Measurements from ENCODE around the gene DCAF12. TPM values are rescaled to one million over a fixed set of nuclear protein-coding genes. Genes with fewer than 3 reads are reported as not detected.

Gene DCAF12
- total and polyA plus RNA-seq, 2 of the 13 experiments (the other 11 are each of a cell fraction or from before 2014, with no cell fraction given), result 26.8 to 37.4 TPM

DNA sequence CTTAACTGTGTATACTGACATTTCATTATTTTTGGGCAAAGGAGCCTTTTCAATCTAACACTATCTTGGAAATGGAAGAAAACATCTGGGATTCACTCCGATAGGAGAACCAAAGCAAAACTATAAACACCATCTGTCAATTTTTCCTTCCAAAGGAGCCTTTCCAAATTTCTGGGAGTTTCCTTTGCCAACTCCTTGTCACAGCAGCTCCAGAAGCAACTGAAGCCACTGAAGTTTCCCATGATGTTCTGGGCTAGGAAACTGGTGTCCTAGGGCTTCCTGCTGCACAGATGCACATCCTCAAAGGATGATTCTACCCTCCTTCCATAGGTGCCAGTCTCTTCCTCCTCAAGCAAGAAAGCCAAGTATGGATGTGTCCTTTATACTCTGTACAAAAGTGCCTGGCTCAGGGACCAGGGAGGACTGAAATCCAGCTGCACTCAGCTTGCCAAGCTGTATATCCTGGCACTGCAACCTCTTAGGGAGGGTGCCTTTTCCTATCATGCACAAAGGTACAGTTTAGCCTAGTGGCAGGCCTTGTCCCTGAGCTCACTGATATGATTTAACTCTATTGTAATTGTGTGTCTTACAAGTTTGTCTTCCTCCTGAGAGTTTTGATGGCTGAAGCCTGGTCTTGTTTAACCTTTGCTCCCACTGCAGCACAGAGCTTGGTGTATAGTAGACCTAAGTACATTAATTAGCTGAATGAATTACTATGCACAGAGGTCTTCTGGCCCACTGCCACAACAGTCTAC is 43.9 kb upstream of the DCAF12 start:
- ChIA-PET POLR2A (interaction anchor here (3.1 kb wide), 1 partner anchor 8 kb away, joined by 34 read pairs; the partner anchor contains the start of gene UBAP1), CTCF (ENCODE audit: low intra/inter-chr PET ratio, low total read pairs) (no interaction called here)
- no peak overlapping the region for H3K9ac ChIP-seq (ENCODE audit: insufficient read depth, low read depth, low read length)
- TF ChIP-seq PCBP1 (IDR thresholded peaks at IDR 0.05; ENCODE audit: borderline replicate concordance, low read depth, low read length), result no peak
- no peaks in the 10 kb centered on the region for H3K27me3 ChIP-seq (ENCODE audit: control insufficient read depth in 1 of 2, insufficient read depth in 2 of 2, low read length in 2 of 2)
- no TSS peak for BruUV-seq (replicated peaks)
- intact Hi-C loops (cut with micrococcal nuclease; ENCODE audit: unreplicated experiment), result no loop called here
- H3K4me2 ChIP-seq (ENCODE audit: low read depth, low read length), result no peak overlapping the region
- no peak for DNase-seq (ENCODE audit: low spot score)
- no peak for FAIRE-seq
- H3K4me1 ChIP-seq (ENCODE audit: insufficient read depth, low read length), result peaks cover 24% of the 10 kb centered on the region
- H3K36me3 ChIP-seq (replicated peaks in 1 of 2; ENCODE audit: control insufficient read depth in 1 of 2, insufficient read depth in 2 of 2, low read length in 2 of 2), result no peaks in the 10 kb centered on the region
- in situ Hi-C loops (cut with HindIII; ENCODE audit: extremely low pct_ligation_motif_present, low pct_unique_long_range_greater_than_20kb), result no loop called here
- H3K27ac ChIP-seq (ENCODE audit: extremely low read length, insufficient read depth, low read length), result no peak overlapping the region
- H3K9me3 ChIP-seq (ENCODE audit: low read length), result no peaks in the 10 kb centered on the region
- no peak overlapping the region for H3K4me3 ChIP-seq (replicated peaks in 1 of 3; ENCODE audit: insufficient read depth in 1 of 3, low read depth in 2 of 3, low read length in 3 of 3)
- no peaks in the 10 kb centered on the region for H4K20me1 ChIP-seq (ENCODE audit: insufficient read depth, low read length)
- peak; percentile 75 for ATAC-seq
- no peak overlapping the region for H2AFZ ChIP-seq (ENCODE audit: low read length)
- WGBS (ENCODE audit: low lambda C conversion rate), result 95% methylated on average over 1 of the region's 1 CpG
- no peaks in the 10 kb centered on the region for H3K79me2 ChIP-seq (ENCODE audit: insufficient read depth, low read length)

DNA sequence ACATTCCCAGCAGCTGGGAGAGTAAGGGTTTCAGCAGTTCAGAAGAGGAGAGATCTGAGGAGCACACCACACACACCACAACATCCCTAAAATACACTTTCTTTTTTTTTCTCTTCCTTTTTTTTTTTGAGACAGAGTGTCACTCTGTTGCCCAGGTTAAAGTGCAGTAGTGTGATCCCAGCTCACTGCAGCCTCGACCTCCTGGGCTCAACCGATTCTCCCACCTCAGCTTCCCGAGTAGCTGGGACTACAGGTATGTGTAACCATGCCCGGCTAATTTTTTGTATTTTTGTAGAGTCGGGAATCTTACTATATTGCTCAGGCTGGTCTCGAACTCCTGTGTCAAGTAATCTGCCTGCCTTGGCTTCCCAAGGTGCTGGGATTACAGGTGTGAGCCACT is 42.6 kb upstream of the DCAF12 start:
- H3K9ac ChIP-seq (ENCODE audit: insufficient read depth, low read depth, low read length), result no peak overlapping the region
- FAIRE-seq (peak; percentile 37), DNase-seq (ENCODE audit: low spot score) (no peak), ATAC-seq (peak; percentile 83)
- H2AFZ ChIP-seq (ENCODE audit: low read length), result no peak overlapping the region
- CTCF ChIA-PET (ENCODE audit: low intra/inter-chr PET ratio, low total read pairs), result no interaction called here
- no peaks in the 10 kb centered on the region for H3K9me3 ChIP-seq (ENCODE audit: low read length)
- POLR2A ChIA-PET, result interaction anchor here (3.1 kb wide), 1 partner anchor 9 kb away, joined by 34 read pairs; the partner anchor contains the start of gene UBAP1
- peak overlapping the region; percentile 52 for H3K4me2 ChIP-seq (ENCODE audit: low read depth, low read length)
- no peaks in the 10 kb centered on the region for H3K79me2 ChIP-seq (ENCODE audit: insufficient read depth, low read length)
- in situ Hi-C loops (cut with HindIII; ENCODE audit: extremely low pct_ligation_motif_present, low pct_unique_long_range_greater_than_20kb) (no loop called here), intact Hi-C loops (cut with micrococcal nuclease; ENCODE audit: unreplicated experiment) (no loop called here)
- H3K27me3 ChIP-seq (ENCODE audit: control insufficient read depth in 1 of 2, insufficient read depth in 2 of 2, low read length in 2 of 2), result no peaks in the 10 kb centered on the region
- H3K4me3 ChIP-seq (replicated peaks in 1 of 3; ENCODE audit: insufficient read depth in 1 of 3, low read depth in 2 of 3, low read length in 3 of 3), result peak overlapping the region in 1 of 3 experiments; percentile 33; a peak in 2 of 6 replicates
- no peaks in the 10 kb centered on the region for H4K20me1 ChIP-seq (ENCODE audit: insufficient read depth, low read length)
- no peaks in the 10 kb centered on the region for H3K36me3 ChIP-seq (replicated peaks in 1 of 2; ENCODE audit: control insufficient read depth in 1 of 2, insufficient read depth in 2 of 2, low read length in 2 of 2)
- no TSS peak for BruUV-seq (replicated peaks)
- no peak overlapping the region for H3K27ac ChIP-seq (ENCODE audit: extremely low read length, insufficient read depth, low read length)
- WGBS (ENCODE audit: low lambda C conversion rate), result 10% methylated on average over 6 of the region's 6 CpGs
- H3K4me1 ChIP-seq (ENCODE audit: insufficient read depth, low read length), result peaks cover 24% of the 10 kb centered on the region
- TF ChIP-seq ARID4A (CRISPR knock-in tag; IDR thresholded peaks at IDR 0.05; ENCODE audit: borderline replicate concordance), result 0 out of 2 replicates have a peak, but pooled peaks have one; percentile 13
- peak; percentile 28; the same call in 1 of the 2 replicates for TF ChIP-seq ZNF121 (CRISPR knock-in tag; IDR thresholded peaks at IDR 0.05)
- TF ChIP-seq AKNA (CRISPR knock-in tag; IDR thresholded peaks at IDR 0.05; ENCODE audit: borderline replicate concordance), result no peak
- TF ChIP-seq AGO1 (IDR thresholded peaks at IDR 0.05; ENCODE audit: low read depth, low read length, poor library complexity, severe bottlenecking), result no peak
